Heart right ventricle (tissue), 16 donors: ENCODE results near the gene HOXA10. TPM values are rescaled to one million over a fixed set of nuclear protein-coding genes. Genes with fewer than 3 reads are reported as not detected.

Experiments
- ATAC-seq, 8 donors: fragments of 200-7000 bp; cut with Tn5 transposase; one replicate each; pipeline ENCODE4 v1.9.1; 2020; ENCODE audit warnings: mild to moderate bottlenecking in 8 of 8, moderate library complexity in 8 of 8, moderate number of reproducible peaks in 1 of 8
- DNase-seq, 2 donors: peaks; one replicate each; pipeline ENCODE4 v3.0.0-alpha.2; 2020
- H3K27ac ChIP-seq, 10 donors: fragments of 200-600 bp; sonication (generic) in 2 of 10; one replicate each; pipeline versions ENCODE4 v1.5.0 to v1.8.0; 2020 to 2022; ENCODE audit warnings: mild to moderate bottlenecking in 3 of 10
- H3K27me3 ChIP-seq, 7 donors: fragments of 200-600 bp; one replicate each; pipeline ENCODE4 v1.8.0; 2021 to 2022; ENCODE audit warnings: mild to moderate bottlenecking in 2 of 7
- H3K36me3 ChIP-seq, 9 donors: fragments of 200-600 bp; sonication (generic) in 1 of 9; one replicate each; pipeline versions ENCODE4 v1.5.0 to v1.8.0; 2020 to 2022; ENCODE audit warnings: mild to moderate bottlenecking in 2 of 9
- H3K4me1 ChIP-seq, 9 donors: fragments of 200-600 bp; sonication (generic) in 1 of 9; one replicate each; pipeline versions ENCODE4 v1.5.0 to v1.8.0; 2020 to 2022; ENCODE audit warnings: mild to moderate bottlenecking in 4 of 9
- H3K4me3 ChIP-seq, 10 donors: fragments of 200-600 bp; sonication (generic) in 2 of 10; one replicate each; pipeline versions ENCODE4 v1.5.0 to v1.8.0; 2020 to 2022; ENCODE audit warnings: mild to moderate bottlenecking in 7 of 10, moderate library complexity in 2 of 10
- H3K9me3 ChIP-seq, 11 donors: fragments of 200-600 bp in 10 of 11; sonication (generic) in 2 of 11; one replicate each; pipeline versions ENCODE4 v1.5.0 to v1.8.0; 2013 to 2022; ENCODE audit warnings: mild to moderate bottlenecking in 2 of 11, control low read depth in 1 of 11, moderate library complexity in 1 of 11
- WGBS, 2 donors: extraction: QIAGEN DNeasy Blood & Tissue Kit; methylation state at CpG; one replicate each; pipeline ENCODE4 v1.1.7; 2013; ENCODE audit warnings: inconsistent platforms in 1 of 2; 5-methylcytosine and 5-hydroxymethylcytosine counted together
- intact Hi-C, 10 donors: fragments of 100-400 bp; cut with DNase I; formaldehyde crosslinking; loops; one replicate each; pipeline versions ENCODE4 v1.11.1 to v1.14.2; 2022
- polyA plus RNA-seq, 2 donors: library from polyadenylated mRNA; stranded (reverse); fragments of 200-250 nt; gene quantifications; one replicate each; pipeline ENCODE4 v1.2.3, GENCODE V29; 2013
- total RNA-seq, 10 donors: library from RNA; stranded (reverse); fragmentation: NEBNext Ultra II Directional in 3 of 10; extraction: Animal tissue kit (Norgen Biotek cat#: 25700) in 3 of 10; gene quantifications; one replicate each; pipeline versions ENCODE4 v1.2.1 to v1.2.4, GENCODE V29; 2021 to 2023
- TF ChIP-seq, protein P1 (sequence below), 9 donors: fragments of 200-600 bp; sonication (generic) in 2 of 9; IDR thresholded peaks; one replicate each; pipeline versions ENCODE4 v1.5.0 to v1.8.0; 2021 to 2022; ENCODE audit warnings: antibody characterized with exemption in 9 of 9, mild to moderate bottlenecking in 5 of 9, moderate library complexity in 1 of 9
- donor health status: Arrhythmogenic right ventricular cardiomyopathy.
- donor health status: ischemic (EF 13 %, LVEDD 7.1; RV severe dilation, severe dysfunction).
- donor health status: healthy with polysubstance abuse.
- donor health status: DM: no; HTN: yes; CAD: no.
- donor health status: DM: no; HTN: no; CAD: no.
- donor health status: ischemic (EF 25% LVEDD 6.9; RV normal size, moderate dysfunction).
- donor health status: ischemic (EF 25% LVEDD 5.7; RV mildly dilated, moderate dysfunction).
- donor health status: healthy.
- donor health status: DM: yes; HTN: yes; CAD: no.
- donor health status: Ischemic cardiomyopathy.
- donor health status: ischemic (EF 35%, LVEDD 5.7; RV mildly dilated, moderate dysfunction).
- donor health status: nonischemic (EF 11% LVEDD 7.7; RV severe dilation, severe dysfunction).
- donor health status: DM: yes; HTN: yes; CAD: no.
- donor health status: PGD.
- donor health status: ischemic (EF 29% LVEDD 5.4; RV normal size, mild dysfunction).
- donor health status: nonischemic (EF 23%, LVEDD 6.1; RV moderate dilation, normal function).

The HOXA10 gene
- total and polyA plus RNA-seq, 12 donors: 0.03 to 0.19 TPM; not detected in 10

DNA sequence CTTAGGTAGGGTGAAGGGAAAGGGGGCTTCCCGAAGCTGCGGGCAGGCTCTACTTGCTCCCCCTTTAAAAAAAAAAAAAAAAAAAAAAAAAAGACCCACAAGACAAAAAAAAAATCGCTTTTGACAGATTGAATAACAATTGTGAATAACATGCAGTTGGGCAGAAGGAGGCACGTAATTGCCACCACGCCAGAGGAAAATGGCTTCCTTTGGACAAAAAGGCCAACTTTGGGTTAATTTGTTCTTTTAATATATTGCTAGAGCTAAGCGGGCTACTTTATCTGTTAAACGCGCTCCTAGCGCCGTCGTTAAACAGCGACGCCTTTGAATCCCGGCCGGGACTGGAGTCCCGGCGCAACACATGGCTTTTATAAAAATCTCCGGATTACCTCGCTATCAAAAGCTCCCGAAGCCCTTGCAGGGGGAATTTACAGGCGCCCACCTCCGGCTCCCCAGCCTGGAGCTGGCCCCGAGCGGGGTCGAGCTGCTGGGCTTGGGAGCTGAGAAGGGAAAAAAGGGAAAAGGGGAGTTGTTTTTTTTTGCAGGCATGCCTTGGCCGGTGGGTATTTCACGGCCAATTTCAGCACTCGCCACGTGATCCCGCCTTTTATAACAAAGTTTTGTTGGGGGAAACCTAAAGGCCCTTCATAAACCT is 9.7 kb upstream of the HOXA10 start:
- intact Hi-C loops: no loop called here
- ATAC-seq: no peak

DNA sequence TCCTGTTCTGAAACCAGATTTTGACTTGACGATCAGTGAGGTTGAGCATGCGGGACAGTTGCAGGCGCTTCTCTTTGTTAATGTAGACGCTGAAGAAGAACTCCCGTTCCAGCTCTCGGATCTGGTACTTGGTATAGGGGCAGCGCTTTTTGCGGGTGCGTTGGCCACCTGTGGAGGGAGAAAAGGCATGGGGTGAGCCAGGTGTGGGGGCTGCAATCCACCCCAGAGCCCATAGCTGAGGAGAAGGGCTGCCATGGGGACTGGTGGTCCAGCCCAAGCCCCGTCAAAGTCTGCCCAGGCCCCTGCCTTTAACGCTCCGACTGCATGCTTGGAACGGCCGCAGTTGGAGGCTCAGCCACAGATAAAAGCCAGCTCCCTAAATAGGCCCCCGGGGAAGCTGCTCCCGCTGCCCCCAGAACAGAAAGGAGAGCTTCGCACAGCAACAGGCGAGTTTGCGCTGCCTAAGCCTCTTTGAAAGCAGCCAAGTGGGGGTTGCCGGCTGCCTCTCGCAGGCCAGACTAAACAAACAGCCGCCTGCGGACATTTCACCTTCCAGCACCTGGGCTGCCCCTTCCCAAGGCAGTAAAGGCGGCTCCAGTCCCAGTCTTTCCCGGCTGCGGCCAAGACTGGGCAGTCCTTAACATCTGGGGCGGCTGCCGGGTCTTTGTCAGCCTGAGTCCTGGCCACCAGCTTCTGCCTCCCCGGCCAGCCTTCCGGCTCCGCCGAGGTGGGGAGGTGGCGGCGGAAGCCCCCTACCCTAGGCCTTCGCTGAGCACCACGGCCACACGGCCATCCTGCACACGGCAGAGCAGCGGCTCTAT is 9.0 kb upstream of the HOXA10 start:
- 3 to 8% methylated on average over 39 of the region's 39 CpGs for WGBS, 2 donors
- H3K4me1 ChIP-seq: peaks cover 8 to 48% (median 32%) of the 10 kb centered on the region in 9 donors

More for the DNA sequence above, 9.7 kb upstream of the HOXA10 start:
- Histone ChIP-seq H3K27me3 (peaks cover 70 to 100% (median 100%) of the 10 kb centered on the region in 7 donors), H3K4me3 (peak overlapping the region in 9 of 10 donors; percentile 19 to 48 (median 42)), H3K9me3 (no peaks in the 10 kb centered on the region), H3K36me3 (no peaks in the 10 kb centered on the region), H3K27ac (peak overlapping the region in 1 of 10 donors; percentile 5), H3K4me1 (peaks cover 13 to 55% (median 39%) of the 10 kb centered on the region in 9 donors)
- no peak for DNase-seq
- TF ChIP-seq, protein P1, sequence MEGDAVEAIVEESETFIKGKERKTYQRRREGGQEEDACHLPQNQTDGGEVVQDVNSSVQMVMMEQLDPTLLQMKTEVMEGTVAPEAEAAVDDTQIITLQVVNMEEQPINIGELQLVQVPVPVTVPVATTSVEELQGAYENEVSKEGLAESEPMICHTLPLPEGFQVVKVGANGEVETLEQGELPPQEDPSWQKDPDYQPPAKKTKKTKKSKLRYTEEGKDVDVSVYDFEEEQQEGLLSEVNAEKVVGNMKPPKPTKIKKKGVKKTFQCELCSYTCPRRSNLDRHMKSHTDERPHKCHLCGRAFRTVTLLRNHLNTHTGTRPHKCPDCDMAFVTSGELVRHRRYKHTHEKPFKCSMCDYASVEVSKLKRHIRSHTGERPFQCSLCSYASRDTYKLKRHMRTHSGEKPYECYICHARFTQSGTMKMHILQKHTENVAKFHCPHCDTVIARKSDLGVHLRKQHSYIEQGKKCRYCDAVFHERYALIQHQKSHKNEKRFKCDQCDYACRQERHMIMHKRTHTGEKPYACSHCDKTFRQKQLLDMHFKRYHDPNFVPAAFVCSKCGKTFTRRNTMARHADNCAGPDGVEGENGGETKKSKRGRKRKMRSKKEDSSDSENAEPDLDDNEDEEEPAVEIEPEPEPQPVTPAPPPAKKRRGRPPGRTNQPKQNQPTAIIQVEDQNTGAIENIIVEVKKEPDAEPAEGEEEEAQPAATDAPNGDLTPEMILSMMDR (IDR thresholded peaks at IDR 0.05): no peak
- WGBS, 2 donors: 2 to 3% methylated on average over 30 of the region's 30 CpGs

DNA sequence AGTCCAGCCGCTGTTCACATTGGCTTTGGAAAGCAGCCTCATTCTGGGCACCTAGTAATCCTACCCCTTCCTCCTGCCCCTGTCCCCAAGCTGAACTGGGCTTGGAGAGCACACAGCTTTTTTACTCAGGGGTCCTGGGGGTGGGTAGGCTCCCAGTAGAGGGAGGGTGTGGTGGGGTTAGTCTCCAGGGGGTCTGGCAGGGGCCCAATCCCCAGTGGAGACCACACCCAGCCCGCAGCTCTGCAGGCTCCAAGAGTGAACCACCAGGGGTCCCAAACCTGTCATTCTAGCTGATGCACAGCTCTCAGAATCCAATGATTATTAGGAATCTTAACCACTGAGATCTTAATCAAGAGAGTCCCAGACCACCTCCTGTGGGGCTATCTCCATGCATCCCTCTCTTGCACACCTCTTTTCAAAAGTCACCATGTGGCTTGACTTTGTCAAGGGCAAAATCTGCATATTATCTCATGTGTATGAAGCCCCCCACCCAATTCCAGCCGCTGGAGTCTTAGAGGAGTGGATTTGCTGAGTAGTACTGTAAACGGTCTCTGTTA is 8.2 kb upstream of the HOXA10 start:
- WGBS, 2 donors: 16 to 24% methylated on average over 4 of the region's 4 CpGs
- H3K27ac ChIP-seq: no peak overlapping the region

More for the DNA sequence above, 9.0 kb upstream of the HOXA10 start:
- peaks cover 63 to 100% (median 100%) of the 10 kb centered on the region in 7 donors for H3K27me3 ChIP-seq
- TF ChIP-seq, protein P1 (IDR thresholded peaks at IDR 0.05): no peak
- DNase-seq: no peak
- no peaks in the 10 kb centered on the region for H3K36me3 ChIP-seq
- intact Hi-C loops: no loop called here
- ATAC-seq: no peak
- H3K27ac ChIP-seq: no peak overlapping the region
- peak overlapping the region in 2 of 10 donors; percentile 44 to 48 for H3K4me3 ChIP-seq
- no peaks in the 10 kb centered on the region for H3K9me3 ChIP-seq

More for the DNA sequence above, 8.2 kb upstream of the HOXA10 start:
- H3K36me3 ChIP-seq: no peaks in the 10 kb centered on the region
- intact Hi-C loops: no loop called here
- H3K9me3 ChIP-seq: no peaks in the 10 kb centered on the region
- ATAC-seq (no peak), DNase-seq (no peak)
- H3K27me3 ChIP-seq: peaks cover 63 to 100% (median 100%) of the 10 kb centered on the region in 7 donors
- TF ChIP-seq, protein P1 (IDR thresholded peaks at IDR 0.05): no peak
- H3K4me1 ChIP-seq: peaks cover 8 to 42% (median 30%) of the 10 kb centered on the region in 9 donors
- no peak overlapping the region for H3K4me3 ChIP-seq
